HG03571 (cell line): ENCODE results near the gene NIP7.

ENCODE experiments used
- ATAC-seq: cut with Tn5 transposase; IDR thresholded peaks from one replicate; pipeline ENCODE4 v1.9.1; 2021; ENCODE audit not compliant: unreplicated experiment

NIP7 gene

GRCh38 chr16:69384974-69385373, 45.4 kb downstream of the NIP7 start:
- ATAC-seq = no peak

- no peak for ATAC-seq
These were observed 47.0 kb downstream of the NIP7 start for GRCh38 chr16:69386596-69386995.
